ENCODE data around the gene GTPBP4. TPM values are rescaled to one million over a fixed set of nuclear protein-coding genes. Genes with fewer than 3 reads are reported as not detected.
A peak's percentile ranks its signal among the peaks of the same experiment; 100 is the strongest.
"Not testable (repeated sequence)": the region's sequence is repeated elsewhere in the genome, so short reads cannot be mapped to it uniquely, and the experiment has no call there.

Gene GTPBP4
- total and polyA plus RNA-seq, 4 donors = 28.7 to 50.0 (median 40.6) TPM

DNA sequence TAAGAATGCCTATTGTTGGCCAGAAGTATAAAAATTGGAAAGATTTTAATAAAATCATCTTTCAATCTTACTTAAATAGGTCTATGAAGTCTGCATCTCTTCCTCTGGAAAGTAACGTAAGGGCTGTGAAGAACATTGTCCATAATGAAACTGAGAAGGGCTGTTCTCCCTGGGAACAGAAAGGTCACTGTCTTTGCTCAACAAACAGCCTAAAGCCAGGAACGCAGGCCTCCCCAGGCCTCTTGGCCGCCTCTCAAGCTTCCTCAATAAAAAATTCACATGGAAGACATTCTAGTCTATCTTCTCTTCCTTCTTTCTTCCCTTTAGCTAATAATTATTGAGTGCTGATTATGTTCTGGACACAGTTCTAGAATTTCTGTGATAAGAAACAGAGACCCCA is 46.5 kb downstream of the GTPBP4 start:
- H3K9me3 ChIP-seq (ENCODE audit: control insufficient read depth, insufficient read depth, low read length) = no peaks in the 10 kb centered on the region
- peak overlapping the region; percentile 49 for H3K27ac ChIP-seq (ENCODE audit: low read depth, low read length)
- H3K27me3 ChIP-seq (ENCODE audit: control insufficient read depth, insufficient read depth, low read length) = no peaks in the 10 kb centered on the region
- peaks cover 16% of the 10 kb centered on the region for H3K36me3 ChIP-seq (ENCODE audit: control insufficient read depth, insufficient read depth, low read length)
- no CpG with 5 or more reads among the region's 3 CpGs for WGBS (ENCODE audit: insufficient coverage)
- H3K4me1 ChIP-seq (ENCODE audit: control insufficient read depth, insufficient read depth, low read length) = peaks cover 9% of the 10 kb centered on the region
- no peak overlapping the region for H3K4me3 ChIP-seq (ENCODE audit: low read depth, low read length)
- peak in 1 of 6 donors; percentile 38 for DNase-seq (ENCODE audit: low read depth in 4 of 6, low spot score in 6 of 6)

GRCh38 chr10:1035201-1035600 is 47.0 kb downstream of the GTPBP4 start:
- no peaks in the 10 kb centered on the region for H3K27me3 ChIP-seq (ENCODE audit: control insufficient read depth, insufficient read depth, low read length)
- H3K27ac ChIP-seq (ENCODE audit: low read depth, low read length) = peak overlapping the region; percentile 49
- peaks cover 9% of the 10 kb centered on the region for H3K4me1 ChIP-seq (ENCODE audit: control insufficient read depth, insufficient read depth, low read length)
- H3K4me3 ChIP-seq (ENCODE audit: low read depth, low read length) = no peak overlapping the region
- peak in 1 of 6 donors; percentile 14 for DNase-seq (ENCODE audit: low read depth in 4 of 6, low spot score in 6 of 6)
- 49% methylated on average over 4 of the region's 6 CpGs for WGBS (ENCODE audit: insufficient coverage)
- H3K36me3 ChIP-seq (ENCODE audit: control insufficient read depth, insufficient read depth, low read length) = peaks cover 18% of the 10 kb centered on the region
- H3K9me3 ChIP-seq (ENCODE audit: control insufficient read depth, insufficient read depth, low read length) = no peaks in the 10 kb centered on the region

GRCh38 chr10:1036341-1036791 is 48.1 kb downstream of the GTPBP4 start:
- Histone ChIP-seq H3K36me3 (ENCODE audit: control insufficient read depth, insufficient read depth, low read length) (peaks cover 18% of the 10 kb centered on the region), H3K9me3 (ENCODE audit: control insufficient read depth, insufficient read depth, low read length) (no peaks in the 10 kb centered on the region), H3K27ac (ENCODE audit: low read depth, low read length) (no peak overlapping the region), H3K27me3 (ENCODE audit: control insufficient read depth, insufficient read depth, low read length) (no peaks in the 10 kb centered on the region), H3K4me1 (ENCODE audit: control insufficient read depth, insufficient read depth, low read length) (peaks cover 9% of the 10 kb centered on the region), H3K4me3 (ENCODE audit: low read depth, low read length) (no peak overlapping the region)
- WGBS (ENCODE audit: insufficient coverage) = 76% methylated on average over 12 of the region's 14 CpGs
- no peak for DNase-seq (ENCODE audit: low read depth in 4 of 6, low spot score in 6 of 6)

GRCh38 chr10:1037098-1037497 is 48.9 kb downstream of the GTPBP4 start:
- DNase-seq (ENCODE audit: low read depth in 4 of 6, low spot score in 6 of 6) = no peak
- H3K36me3 ChIP-seq (ENCODE audit: control insufficient read depth, insufficient read depth, low read length) = peaks cover 23% of the 10 kb centered on the region
- 85% methylated on average over 8 of the region's 11 CpGs for WGBS (ENCODE audit: insufficient coverage)

GRCh38 chr10:1038769-1039168 is 50.5 kb downstream of the GTPBP4 start:
- 87% methylated on average over 3 of the region's 20 CpGs for WGBS (ENCODE audit: insufficient coverage)
- not testable (repeated sequence) for H3K27ac ChIP-seq (ENCODE audit: low read depth, low read length); H3K9me3 ChIP-seq (ENCODE audit: control insufficient read depth, insufficient read depth, low read length); H3K4me3 ChIP-seq (ENCODE audit: low read depth, low read length); H3K27me3 ChIP-seq (ENCODE audit: control insufficient read depth, insufficient read depth, low read length); DNase-seq (ENCODE audit: low read depth in 4 of 6, low spot score in 6 of 6); H3K4me1 ChIP-seq (ENCODE audit: control insufficient read depth, insufficient read depth, low read length)
- H3K36me3 ChIP-seq (ENCODE audit: control insufficient read depth, insufficient read depth, low read length) = peaks cover 23% of the 10 kb centered on the region

More at GRCh38 chr10:1037098-1037497, 48.9 kb downstream of the GTPBP4 start:
- no peaks in the 10 kb centered on the region for H3K9me3 ChIP-seq (ENCODE audit: control insufficient read depth, insufficient read depth, low read length)
- peaks cover 9% of the 10 kb centered on the region for H3K4me1 ChIP-seq (ENCODE audit: control insufficient read depth, insufficient read depth, low read length)
- no peak overlapping the region for H3K4me3 ChIP-seq (ENCODE audit: low read depth, low read length)
- no peak overlapping the region for H3K27ac ChIP-seq (ENCODE audit: low read depth, low read length)
- H3K27me3 ChIP-seq (ENCODE audit: control insufficient read depth, insufficient read depth, low read length) = no peaks in the 10 kb centered on the region

DNA sequence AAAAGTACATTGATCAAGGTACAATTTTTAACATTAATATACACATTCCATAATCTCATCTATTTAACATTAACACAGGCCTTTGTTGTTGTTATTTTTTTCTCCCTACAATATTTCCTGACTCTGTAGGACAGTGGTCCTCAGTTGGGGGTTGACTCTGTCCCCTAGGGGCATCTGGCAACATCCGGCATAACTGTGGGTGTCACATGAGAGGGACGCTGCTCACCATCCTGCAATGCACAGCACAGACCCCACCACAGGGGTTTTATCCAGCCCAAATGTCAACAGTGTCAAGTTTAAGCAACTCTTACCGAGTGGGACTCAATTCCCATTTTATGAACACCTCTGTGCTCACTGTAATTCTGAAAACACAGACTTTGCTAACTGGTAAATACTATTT is 51.9 kb downstream of the GTPBP4 start:
- H3K4me3 ChIP-seq (ENCODE audit: low read depth, low read length) = no peak overlapping the region
- DNase-seq (ENCODE audit: low read depth in 4 of 6, low spot score in 6 of 6) = no peak
- peaks cover 9% of the 10 kb centered on the region for H3K4me1 ChIP-seq (ENCODE audit: control insufficient read depth, insufficient read depth, low read length)
- H3K27me3 ChIP-seq (ENCODE audit: control insufficient read depth, insufficient read depth, low read length) = no peaks in the 10 kb centered on the region
- WGBS (ENCODE audit: insufficient coverage) = 76% methylated on average over 3 of the region's 3 CpGs
- H3K27ac ChIP-seq (ENCODE audit: low read depth, low read length) = no peak overlapping the region
- H3K9me3 ChIP-seq (ENCODE audit: control insufficient read depth, insufficient read depth, low read length) = no peaks in the 10 kb centered on the region
- H3K36me3 ChIP-seq (ENCODE audit: control insufficient read depth, insufficient read depth, low read length) = peaks cover 23% of the 10 kb centered on the region

DNA sequence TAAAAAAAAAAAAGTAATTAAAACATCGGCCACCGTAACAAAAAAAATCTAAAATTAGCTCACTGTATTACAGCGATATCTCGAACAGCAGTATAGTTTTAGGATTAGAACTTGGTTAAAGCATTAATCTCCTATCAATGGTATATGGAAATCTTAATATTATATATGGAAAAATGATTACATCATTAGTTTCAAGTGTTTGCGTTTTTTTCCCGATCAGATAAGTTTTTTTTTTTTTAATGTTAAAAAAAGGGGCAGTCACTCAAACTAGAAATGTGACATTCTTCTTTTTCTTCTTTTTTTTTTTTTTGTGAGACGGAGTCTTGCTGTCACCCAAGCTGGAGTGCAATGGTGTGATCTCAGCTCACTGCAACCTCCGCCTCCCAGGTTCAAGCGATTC is 53.3 kb downstream of the GTPBP4 start:
- no peak overlapping the region for H3K4me3 ChIP-seq (ENCODE audit: low read depth, low read length)
- WGBS (ENCODE audit: insufficient coverage) = 94% methylated on average over 2 of the region's 9 CpGs

GRCh38 chr10:1043532-1043995 is 55.3 kb downstream of the GTPBP4 start:
- H3K4me3 ChIP-seq (ENCODE audit: low read depth, low read length) = no peak overlapping the region
- peaks cover 13% of the 10 kb centered on the region for H3K36me3 ChIP-seq (ENCODE audit: control insufficient read depth, insufficient read depth, low read length)
- H3K4me1 ChIP-seq (ENCODE audit: control insufficient read depth, insufficient read depth, low read length) = peaks cover 12% of the 10 kb centered on the region
- H3K9me3 ChIP-seq (ENCODE audit: control insufficient read depth, insufficient read depth, low read length) = no peaks in the 10 kb centered on the region
- peak in 1 of 6 donors; percentile 54 for DNase-seq (ENCODE audit: low read depth in 4 of 6, low spot score in 6 of 6)
- peak overlapping the region; percentile 21 for H3K27ac ChIP-seq (ENCODE audit: low read depth, low read length)
- 66% methylated on average over 5 of the region's 12 CpGs for WGBS (ENCODE audit: insufficient coverage)
- H3K27me3 ChIP-seq (ENCODE audit: control insufficient read depth, insufficient read depth, low read length) = no peaks in the 10 kb centered on the region

More for the DNA sequence above, 53.3 kb downstream of the GTPBP4 start:
- no peak for DNase-seq (ENCODE audit: low read depth in 4 of 6, low spot score in 6 of 6)
- peaks cover 7% of the 10 kb centered on the region for H3K4me1 ChIP-seq (ENCODE audit: control insufficient read depth, insufficient read depth, low read length)
- H3K36me3 ChIP-seq (ENCODE audit: control insufficient read depth, insufficient read depth, low read length) = peaks cover 20% of the 10 kb centered on the region
- no peak overlapping the region for H3K27ac ChIP-seq (ENCODE audit: low read depth, low read length)
- no peaks in the 10 kb centered on the region for H3K27me3 ChIP-seq (ENCODE audit: control insufficient read depth, insufficient read depth, low read length)
- no peaks in the 10 kb centered on the region for H3K9me3 ChIP-seq (ENCODE audit: control insufficient read depth, insufficient read depth, low read length)

DNA sequence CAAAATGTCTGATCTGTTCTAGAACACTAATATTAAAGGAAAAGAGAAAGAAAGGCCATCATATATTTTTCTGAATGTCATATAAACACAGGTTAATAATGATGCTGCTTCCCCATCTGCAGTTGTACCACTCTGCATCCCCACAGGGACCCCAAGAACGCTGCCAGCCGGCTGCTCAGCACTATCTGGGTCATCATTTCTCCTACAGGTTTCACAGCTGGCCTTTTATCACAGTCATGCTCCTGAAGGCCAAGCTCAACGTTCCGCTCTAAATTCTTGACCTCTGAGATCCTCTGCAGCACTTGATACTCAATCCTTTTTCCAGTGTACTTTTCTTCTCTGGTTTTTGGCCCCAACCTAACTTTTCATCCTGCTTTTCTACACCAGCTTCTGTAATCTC is 55.9 kb downstream of the GTPBP4 start:
- Histone ChIP-seq H3K36me3 (ENCODE audit: control insufficient read depth, insufficient read depth, low read length) (peaks cover 7% of the 10 kb centered on the region), H3K4me3 (ENCODE audit: low read depth, low read length) (no peak overlapping the region), H3K27me3 (ENCODE audit: control insufficient read depth, insufficient read depth, low read length) (no peaks in the 10 kb centered on the region), H3K4me1 (ENCODE audit: control insufficient read depth, insufficient read depth, low read length) (peaks cover 12% of the 10 kb centered on the region), H3K27ac (ENCODE audit: low read depth, low read length) (no peak overlapping the region), H3K9me3 (ENCODE audit: control insufficient read depth, insufficient read depth, low read length) (no peaks in the 10 kb centered on the region)
- WGBS (ENCODE audit: insufficient coverage) = 44% methylated on average over 4 of the region's 4 CpGs
- DNase-seq (ENCODE audit: low read depth in 4 of 6, low spot score in 6 of 6) = no peak

GRCh38 chr10:1044964-1045363 is 56.7 kb downstream of the GTPBP4 start:
- DNase-seq (ENCODE audit: low read depth in 4 of 6, low spot score in 6 of 6) = no peak
- Histone ChIP-seq H3K36me3 (ENCODE audit: control insufficient read depth, insufficient read depth, low read length) (peaks cover 7% of the 10 kb centered on the region), H3K27ac (ENCODE audit: low read depth, low read length) (no peak overlapping the region), H3K9me3 (ENCODE audit: control insufficient read depth, insufficient read depth, low read length) (no peaks in the 10 kb centered on the region), H3K4me1 (ENCODE audit: control insufficient read depth, insufficient read depth, low read length) (peaks cover 17% of the 10 kb centered on the region), H3K4me3 (ENCODE audit: low read depth, low read length) (no peak overlapping the region), H3K27me3 (ENCODE audit: control insufficient read depth, insufficient read depth, low read length) (no peaks in the 10 kb centered on the region)
- 66% methylated on average over 3 of the region's 4 CpGs for WGBS (ENCODE audit: insufficient coverage)

All from spinal cord (tissue), 10 donors.